Thyroid gland (tissue), 4 donors: ENCODE measurements around the gene PCDHB1. TPM values are rescaled to one million over a fixed set of nuclear protein-coding genes. Genes with fewer than 3 reads are reported as not detected.

Source experiments
- DNase-seq, 2 donors: peaks; one replicate each; pipeline ENCODE4 v3.0.0-alpha.2; 2019
- H3K27ac ChIP-seq, 3 donors: fragments of 200-600 bp; sonication (generic); 1 replicate in 2 of 3; 2 replicates in 1 of 3; pipeline ENCODE4 v1.5.1; 2016 to 2019; ENCODE audit warnings: mild to moderate bottlenecking in 1 of 3, moderate library complexity in 1 of 3
- H3K27me3 ChIP-seq: fragments of 200-600 bp; sonication (generic); one replicate; pipeline ENCODE4 v1.5.1; 2019
- H3K36me3 ChIP-seq, 2 donors: fragments of 200-600 bp; sonication (generic); one replicate each; pipeline ENCODE4 v1.5.1; 2016 to 2019
- H3K4me1 ChIP-seq, 2 donors: fragments of 200-600 bp; sonication (generic); one replicate each; pipeline ENCODE4 v1.5.1; 2017 to 2019
- H3K4me3 ChIP-seq, 3 donors: fragments of 200-600 bp; sonication (generic); replicated peaks in 1 of 3; 1 replicate in 2 of 3; 2 replicates in 1 of 3; pipeline ENCODE4 v1.5.1; 2016; ENCODE audit warnings: mild to moderate bottlenecking in 1 of 3
- H3K9me3 ChIP-seq: fragments of 200-600 bp; sonication (generic); one replicate; pipeline ENCODE4 v1.5.1; 2017
- POLR2A ChIP-seq, 2 donors: fragments of 450-650 bp; IDR thresholded peaks; one replicate each; pipeline ENCODE4 v1.6.1; 2017; ENCODE audit warnings: antibody characterized with exemption in 2 of 2, mild to moderate bottlenecking in 2 of 2, moderate library complexity in 1 of 2
- WGBS, 2 donors: methylation state at CpG; one replicate each; pipeline ENCODE4 v1.1.5; 2017; 5-methylcytosine and 5-hydroxymethylcytosine counted together
- intact Hi-C: fragments of 100-400 bp; cut with DNase I; formaldehyde crosslinking; loops from one replicate; pipeline ENCODE4 v1.15.1; 2023
- total RNA-seq, 4 donors: library from RNA; depleted of rRNA; stranded (reverse); fragments of >200 nt; gene quantifications; one replicate each; pipeline ENCODE4 v1.2.3, GENCODE V29; 2016
- TF ChIP-seq, protein P1 (sequence below), 6 experiments: fragments of 200-600 bp in 3 of 6; fragments of 450-650 bp in 3 of 6; sonication (generic) in 3 of 6; IDR thresholded peaks; one replicate each; pipeline ENCODE4 v1.5.1; 2016 to 2019; ENCODE audit warnings: antibody characterized with exemption in 6 of 6, mild to moderate bottlenecking in 2 of 6, inconsistent platforms in 1 of 6, moderate library complexity in 1 of 6

PCDHB1 gene
- total RNA-seq, 4 donors from 2014 or later = under 0.01 TPM; not detected in 3

DNA sequence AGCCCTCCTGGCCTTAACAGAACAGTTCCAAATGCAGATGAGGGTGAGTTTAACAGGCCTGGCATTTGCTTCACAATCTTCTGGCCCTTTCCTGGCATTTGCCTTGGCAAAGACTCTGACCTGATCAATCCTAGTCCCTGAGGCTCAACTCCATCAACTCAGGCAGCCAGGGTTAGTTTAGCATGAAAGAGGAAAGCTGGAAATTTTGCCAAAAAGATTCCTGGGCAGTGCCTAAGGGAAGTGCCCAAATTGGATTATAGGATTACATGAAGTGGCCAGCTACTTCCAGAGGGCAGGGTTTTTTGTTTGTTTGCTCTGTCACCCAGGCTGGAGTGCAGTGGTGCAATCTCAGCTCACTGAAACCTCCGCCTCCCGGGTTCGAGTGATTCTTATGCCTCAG, 48.1 kb upstream of the PCDHB1 start:
- TF ChIP-seq, protein P1, sequence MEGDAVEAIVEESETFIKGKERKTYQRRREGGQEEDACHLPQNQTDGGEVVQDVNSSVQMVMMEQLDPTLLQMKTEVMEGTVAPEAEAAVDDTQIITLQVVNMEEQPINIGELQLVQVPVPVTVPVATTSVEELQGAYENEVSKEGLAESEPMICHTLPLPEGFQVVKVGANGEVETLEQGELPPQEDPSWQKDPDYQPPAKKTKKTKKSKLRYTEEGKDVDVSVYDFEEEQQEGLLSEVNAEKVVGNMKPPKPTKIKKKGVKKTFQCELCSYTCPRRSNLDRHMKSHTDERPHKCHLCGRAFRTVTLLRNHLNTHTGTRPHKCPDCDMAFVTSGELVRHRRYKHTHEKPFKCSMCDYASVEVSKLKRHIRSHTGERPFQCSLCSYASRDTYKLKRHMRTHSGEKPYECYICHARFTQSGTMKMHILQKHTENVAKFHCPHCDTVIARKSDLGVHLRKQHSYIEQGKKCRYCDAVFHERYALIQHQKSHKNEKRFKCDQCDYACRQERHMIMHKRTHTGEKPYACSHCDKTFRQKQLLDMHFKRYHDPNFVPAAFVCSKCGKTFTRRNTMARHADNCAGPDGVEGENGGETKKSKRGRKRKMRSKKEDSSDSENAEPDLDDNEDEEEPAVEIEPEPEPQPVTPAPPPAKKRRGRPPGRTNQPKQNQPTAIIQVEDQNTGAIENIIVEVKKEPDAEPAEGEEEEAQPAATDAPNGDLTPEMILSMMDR (IDR thresholded peaks at IDR 0.05) = no peak
- TF ChIP-seq POLR2A (IDR thresholded peaks at IDR 0.05) = no peak
- H3K27ac ChIP-seq = peak overlapping the region in 2 of 3 donors; percentile 20 to 84
- WGBS, 2 donors = 80 to 97% methylated on average over 3 of the region's 3 CpGs

DNA sequence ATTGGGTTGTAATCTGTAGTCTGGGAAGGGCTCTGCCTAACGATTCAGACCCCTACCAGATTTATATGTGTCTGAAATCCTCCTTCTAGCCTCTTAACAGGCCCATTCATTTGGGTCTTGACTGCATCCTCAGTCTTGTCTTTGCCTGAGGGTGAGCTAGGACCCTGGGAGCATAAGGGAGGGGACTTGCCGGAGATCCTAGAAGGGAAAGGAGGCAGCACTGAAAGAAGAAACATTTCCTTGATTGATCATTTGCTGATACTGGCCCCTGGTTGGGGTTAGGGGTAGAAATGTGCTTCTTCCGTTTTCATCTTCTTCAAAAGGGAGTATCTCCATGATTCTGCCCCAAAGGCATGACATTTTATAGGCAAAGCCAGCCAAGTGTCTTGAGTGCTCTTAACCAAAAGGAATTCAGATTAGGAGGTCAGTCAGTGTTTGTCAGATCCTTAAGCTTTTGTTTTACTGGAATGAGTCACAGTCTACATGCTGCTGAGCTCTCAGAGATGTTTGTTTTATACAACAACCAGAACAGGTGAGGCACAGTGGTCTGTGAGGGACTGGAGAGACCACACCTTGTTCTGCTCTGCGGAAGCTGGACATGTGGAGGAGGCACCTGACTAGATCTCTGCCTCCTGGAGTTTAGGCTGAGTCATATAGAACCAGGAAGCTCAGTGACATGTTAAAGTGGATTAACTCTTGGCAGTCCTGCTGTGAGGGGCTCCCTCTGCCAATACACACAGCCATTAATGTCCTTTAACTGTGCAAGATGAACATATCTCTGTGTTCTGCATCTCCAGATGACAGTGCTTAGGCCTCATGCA, 47.2 kb upstream of the PCDHB1 start:
- Histone ChIP-seq H3K4me1 (peaks cover 15 to 38% of the 10 kb centered on the region in 2 donors), H3K27me3 (no peaks in the 10 kb centered on the region), H3K9me3 (no peaks in the 10 kb centered on the region), H3K36me3 (no peaks in the 10 kb centered on the region), H3K4me3 (no peak overlapping the region), H3K27ac (peak overlapping the region; percentile 78 to 84 (median 78))
- DNase-seq = peak; percentile 75
- TF ChIP-seq POLR2A (IDR thresholded peaks at IDR 0.05) = peak in 1 of 2 donors; percentile 45
- TF ChIP-seq, protein P1 (IDR thresholded peaks at IDR 0.05) = no peak
- WGBS, 2 donors = 26 to 29% methylated on average over 4 of the region's 4 CpGs
- intact Hi-C loops = no loop called here

More for the DNA sequence above, 48.1 kb upstream of the PCDHB1 start:
- Histone ChIP-seq H3K4me3 (no peak overlapping the region), H3K36me3 (no peaks in the 10 kb centered on the region), H3K9me3 (no peaks in the 10 kb centered on the region), H3K4me1 (peaks cover 15 to 38% of the 10 kb centered on the region in 2 donors), H3K27me3 (no peaks in the 10 kb centered on the region)
- DNase-seq = no peak
- intact Hi-C loops = no loop called here

DNA sequence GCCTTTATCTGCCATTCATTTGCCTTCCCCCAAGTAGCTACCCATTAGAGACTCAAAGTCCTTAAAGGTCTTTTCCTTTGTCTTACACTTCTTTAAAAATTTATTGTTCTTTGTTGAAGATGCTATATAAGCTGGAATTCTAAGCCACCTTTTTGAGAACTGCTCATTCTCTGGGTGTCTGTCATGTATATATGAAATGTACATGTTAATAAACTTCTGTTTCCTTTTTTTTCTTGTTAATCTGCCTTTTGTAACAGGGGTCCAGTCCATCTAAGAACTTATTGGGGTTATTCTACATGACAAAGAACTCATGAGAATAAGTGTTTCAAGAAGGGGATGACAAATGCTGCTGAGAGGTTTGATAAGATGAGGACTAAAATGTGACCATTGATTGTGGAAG, 43.4 kb upstream of the PCDHB1 start:
- Histone ChIP-seq H3K4me1 (peaks cover 10 to 20% of the 10 kb centered on the region in 2 donors), H3K27ac (no peak overlapping the region), H3K9me3 (no peaks in the 10 kb centered on the region), H3K36me3 (peaks cover 0 to 3% of the 10 kb centered on the region in 2 donors), H3K27me3 (no peaks in the 10 kb centered on the region), H3K4me3 (no peak overlapping the region)
- intact Hi-C loops = no loop called here
- TF ChIP-seq, protein P1 (IDR thresholded peaks at IDR 0.05) = no peak
- TF ChIP-seq POLR2A (IDR thresholded peaks at IDR 0.05) = no peak
- no peak for DNase-seq

DNA sequence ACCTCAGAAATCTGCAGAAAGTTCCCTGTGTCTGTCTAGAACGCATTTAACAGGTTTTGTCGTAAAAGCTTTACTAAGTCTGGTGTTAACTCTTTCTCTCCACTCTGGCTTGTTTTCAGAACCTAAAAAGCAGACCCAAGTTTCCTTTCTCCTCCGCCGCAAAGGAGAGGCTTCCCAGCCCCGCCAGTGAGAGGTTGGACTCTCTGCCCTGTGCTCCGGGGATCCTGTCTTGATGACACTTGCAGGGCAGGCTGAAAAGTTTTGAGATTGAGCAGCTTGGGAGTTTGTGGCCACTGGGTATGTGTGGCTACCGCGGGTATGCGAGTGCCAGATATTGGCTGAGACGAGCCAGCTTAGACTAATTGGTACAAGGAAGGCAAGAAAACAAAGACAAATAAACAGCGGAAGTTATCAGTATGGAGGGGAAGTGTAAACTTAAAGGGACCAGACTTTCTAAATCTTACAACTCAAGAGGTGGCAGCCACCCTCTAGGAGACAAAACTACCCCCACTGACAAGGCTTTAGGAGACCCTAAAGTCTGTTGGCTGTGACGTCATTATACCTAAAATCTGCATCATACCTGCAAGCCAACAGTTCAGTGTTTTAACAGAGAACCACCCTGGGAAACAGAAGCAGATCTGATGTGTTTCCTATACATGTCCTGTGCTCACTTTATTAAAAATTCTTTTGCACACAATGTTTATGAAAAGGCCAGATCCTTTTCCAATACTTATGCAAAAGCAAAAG, 41.0 kb upstream of the PCDHB1 start:
- 49 to 54% methylated on average over 12 of the region's 12 CpGs for WGBS, 2 donors
- TF ChIP-seq, protein P1 (IDR thresholded peaks at IDR 0.05) = no peak
- TF ChIP-seq POLR2A (IDR thresholded peaks at IDR 0.05) = no peak

GRCh38 chr5:141017943-141018342, 33.2 kb upstream of the PCDHB1 start:
- intact Hi-C loops = no loop called here
- DNase-seq = no peak
- Histone ChIP-seq H3K9me3 (no peaks in the 10 kb centered on the region), H3K27ac (no peak overlapping the region), H3K36me3 (no peaks in the 10 kb centered on the region), H3K4me3 (no peak overlapping the region), H3K4me1 (no peaks in the 10 kb centered on the region), H3K27me3 (no peaks in the 10 kb centered on the region)
- TF ChIP-seq, protein P1 (IDR thresholded peaks at IDR 0.05) = no peak
- TF ChIP-seq POLR2A (IDR thresholded peaks at IDR 0.05) = no peak

More for the DNA sequence above, 41.0 kb upstream of the PCDHB1 start:
- intact Hi-C loops = no loop called here
- H3K36me3 ChIP-seq = peaks cover 0 to 3% of the 10 kb centered on the region in 2 donors
- no peaks in the 10 kb centered on the region for H3K4me1 ChIP-seq
- H3K9me3 ChIP-seq = no peaks in the 10 kb centered on the region
- no peak overlapping the region for H3K27ac ChIP-seq
- no peak overlapping the region for H3K4me3 ChIP-seq
- no peak for DNase-seq
- H3K27me3 ChIP-seq = no peaks in the 10 kb centered on the region
